ENCODE data around the gene DGKA. TPM values are rescaled to one million over a fixed set of nuclear protein-coding genes. Genes with fewer than 3 reads are reported as not detected.

The DGKA gene
- total RNA-seq (10 to 100 TPM; 74.1 to 86.5 TPM), polyA plus RNA-seq (10 to 100 TPM; 41.4 to 85.6 TPM)
- long read RNA-seq, donor 1, partial matches to known transcripts, result 9 of 55 reads
- long read RNA-seq, donor 1, other reads (novel, unspliced or antisense), result 40 of 55 reads
- long read RNA-seq, donor 2, partial matches to known transcripts, result 1 of 15 reads
- long read RNA-seq, donor 2, other reads (novel, unspliced or antisense), result 14 of 15 reads

DNA sequence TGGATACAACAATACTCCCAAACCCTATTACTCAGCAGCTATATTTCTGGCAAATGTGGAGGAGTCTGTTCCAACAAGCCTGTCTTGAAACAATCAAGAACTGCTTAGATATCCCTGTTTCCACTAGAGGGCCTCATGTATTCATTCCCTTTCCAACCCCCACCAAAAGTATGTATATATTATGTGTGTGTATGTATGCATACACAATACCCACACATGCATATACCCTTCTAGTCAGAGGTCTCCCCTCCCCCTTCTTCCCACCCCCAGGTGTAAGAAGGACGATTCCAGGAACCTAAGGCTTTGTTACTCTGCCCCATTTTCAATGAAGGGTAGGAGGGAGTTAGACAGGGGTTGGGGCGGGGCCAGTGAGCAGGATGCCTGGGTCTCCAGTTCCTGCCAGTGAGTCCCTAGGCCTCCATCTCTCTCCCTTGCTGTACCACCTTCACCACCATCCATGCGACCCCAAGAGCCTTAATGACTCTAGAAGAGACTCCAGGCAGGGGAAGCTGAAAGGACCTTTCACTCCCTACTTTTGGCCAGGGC lies at the start of gene DGKA:
Gene DGKA, plus strand, starts transcription at position 392 of the 546 bp plus-strand sequence. CDS start 5,342 bp downstream, outside the sequence.
- DNase-seq, result peak in 1 of 2 donors; percentile 66
- Histone ChIP-seq H3K36me3 (ENCODE audit: control insufficient read depth in 1 of 2, insufficient read depth in 2 of 2, low read length in 1 of 2) (no peaks in the 10 kb centered on the region), H3K27me3 (ENCODE audit: control insufficient read depth in 1 of 2, insufficient read depth in 2 of 2, low read length in 1 of 2) (no peaks in the 10 kb centered on the region), H3K9me3 (ENCODE audit: control insufficient read depth, low read length) (no peaks in the 10 kb centered on the region), H3K27ac (ENCODE audit: low read depth in 1 of 2, low read length in 2 of 2) (peak within 1 kb of the TSS in 1 of 2 donors; percentile 92), H3K4me1 (ENCODE audit: control insufficient read depth in 1 of 2, insufficient read depth in 2 of 2, low read length in 2 of 2) (peaks cover 2 to 4% of the 10 kb centered on the region in 2 donors), H3K4me3 (ENCODE audit: low read length in 2 of 2) (peak within 1 kb of the TSS; percentile 83 to 95)
- ATAC-seq (ENCODE audit: low FRiP score), result no peak
- 41 to 48% methylated on average over 3 of the region's 3 CpGs for WGBS, 2 donors
- intact Hi-C loops (cut with DNase I), result loop anchor here in 1 of 2 donors (5.0 kb wide), 1 partner anchor 41 kb away; the partner anchor contains the start of gene RAB5B

GRCh38 chr12:55885113-55885512 lies 45.8 kb upstream of the DGKA start:
- WGBS, 2 donors, result 85 to 91% methylated on average over 1 of the region's 1 CpG
- no peak for ATAC-seq (ENCODE audit: low FRiP score)
- Histone ChIP-seq H3K4me3 (ENCODE audit: low read length in 2 of 2) (no peak overlapping the region), H3K9me3 (ENCODE audit: control insufficient read depth, low read length) (no peaks in the 10 kb centered on the region), H3K27ac (ENCODE audit: low read depth in 1 of 2, low read length in 2 of 2) (no peak overlapping the region), H3K27me3 (ENCODE audit: control insufficient read depth in 1 of 2, insufficient read depth in 2 of 2, low read length in 1 of 2) (no peaks in the 10 kb centered on the region), H3K36me3 (ENCODE audit: control insufficient read depth in 1 of 2, insufficient read depth in 2 of 2, low read length in 1 of 2) (no peaks in the 10 kb centered on the region), H3K4me1 (ENCODE audit: control insufficient read depth in 1 of 2, insufficient read depth in 2 of 2, low read length in 2 of 2) (no peaks in the 10 kb centered on the region)
- intact Hi-C loops (cut with DNase I), result no loop called here
- no peak for DNase-seq

GRCh38 chr12:55891310-55891709 lies 39.7 kb upstream of the DGKA start:
- no peak overlapping the region for H3K27ac ChIP-seq (ENCODE audit: low read depth in 1 of 2, low read length in 2 of 2)
- DNase-seq, result no peak
- H3K4me1 ChIP-seq (ENCODE audit: control insufficient read depth in 1 of 2, insufficient read depth in 2 of 2, low read length in 2 of 2), result no peaks in the 10 kb centered on the region
- H3K27me3 ChIP-seq (ENCODE audit: control insufficient read depth in 1 of 2, insufficient read depth in 2 of 2, low read length in 1 of 2), result no peaks in the 10 kb centered on the region
- no peak for ATAC-seq (ENCODE audit: low FRiP score)
- no peaks in the 10 kb centered on the region for H3K9me3 ChIP-seq (ENCODE audit: control insufficient read depth, low read length)
- no peak overlapping the region for H3K4me3 ChIP-seq (ENCODE audit: low read length in 2 of 2)
- intact Hi-C loops (cut with DNase I), result no loop called here
- H3K36me3 ChIP-seq (ENCODE audit: control insufficient read depth in 1 of 2, insufficient read depth in 2 of 2, low read length in 1 of 2), result no peaks in the 10 kb centered on the region
- 95 to 96% methylated on average over 4 of the region's 4 CpGs for WGBS, 2 donors

GRCh38 chr12:55893723-55894122 lies 37.2 kb upstream of the DGKA start:
- no peak for DNase-seq
- WGBS, 2 donors, result 95 to 100% methylated on average over 1 of the region's 1 CpG
- H3K4me1 ChIP-seq (ENCODE audit: control insufficient read depth in 1 of 2, insufficient read depth in 2 of 2, low read length in 2 of 2), result no peaks in the 10 kb centered on the region
- H3K27ac ChIP-seq (ENCODE audit: low read depth in 1 of 2, low read length in 2 of 2), result no peak overlapping the region
- H3K36me3 ChIP-seq (ENCODE audit: control insufficient read depth in 1 of 2, insufficient read depth in 2 of 2, low read length in 1 of 2), result no peaks in the 10 kb centered on the region
- H3K9me3 ChIP-seq (ENCODE audit: control insufficient read depth, low read length), result no peaks in the 10 kb centered on the region
- no peak for ATAC-seq (ENCODE audit: low FRiP score)
- H3K27me3 ChIP-seq (ENCODE audit: control insufficient read depth in 1 of 2, insufficient read depth in 2 of 2, low read length in 1 of 2), result no peaks in the 10 kb centered on the region
- intact Hi-C loops (cut with DNase I), result no loop called here
- no peak overlapping the region for H3K4me3 ChIP-seq (ENCODE audit: low read length in 2 of 2)

DNA sequence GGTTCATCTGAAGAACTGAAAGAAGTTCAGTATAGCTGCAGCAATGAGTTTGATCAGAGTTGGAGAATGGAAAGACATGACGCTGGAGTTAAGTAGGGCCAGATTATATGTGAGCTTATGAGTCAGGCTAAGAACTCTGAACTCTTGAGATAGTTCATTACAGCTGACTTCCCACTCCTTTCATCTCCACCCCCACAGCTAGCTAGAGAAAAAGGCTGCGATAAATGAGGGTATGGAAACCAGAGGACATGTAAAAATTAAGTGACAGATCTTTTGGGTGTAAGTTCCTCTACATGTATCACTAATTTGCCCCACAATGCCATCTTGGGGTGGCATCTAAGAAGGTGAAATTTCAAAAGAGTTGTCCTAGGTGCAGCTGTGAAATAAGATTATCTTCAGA lies 31.9 kb upstream of the DGKA start:
- no peaks in the 10 kb centered on the region for H3K27me3 ChIP-seq (ENCODE audit: control insufficient read depth in 1 of 2, insufficient read depth in 2 of 2, low read length in 1 of 2)
- no peaks in the 10 kb centered on the region for H3K4me1 ChIP-seq (ENCODE audit: control insufficient read depth in 1 of 2, insufficient read depth in 2 of 2, low read length in 2 of 2)
- no peak for DNase-seq
- no peak for ATAC-seq (ENCODE audit: low FRiP score)
- intact Hi-C loops (cut with DNase I), result no loop called here
- H3K9me3 ChIP-seq (ENCODE audit: control insufficient read depth, low read length), result no peaks in the 10 kb centered on the region
- H3K27ac ChIP-seq (ENCODE audit: low read depth in 1 of 2, low read length in 2 of 2), result no peak overlapping the region
- H3K36me3 ChIP-seq (ENCODE audit: control insufficient read depth in 1 of 2, insufficient read depth in 2 of 2, low read length in 1 of 2), result peaks cover 0 to 5% of the 10 kb centered on the region in 2 donors
- H3K4me3 ChIP-seq (ENCODE audit: low read length in 2 of 2), result no peak overlapping the region
- WGBS, 2 donors, result 66 to 68% methylated on average over 2 of the region's 2 CpGs

- no peak for ATAC-seq (ENCODE audit: low FRiP score)
- H3K27me3 ChIP-seq (ENCODE audit: control insufficient read depth in 1 of 2, insufficient read depth in 2 of 2, low read length in 1 of 2), result no peaks in the 10 kb centered on the region
- no peak overlapping the region for H3K4me3 ChIP-seq (ENCODE audit: low read length in 2 of 2)
- WGBS, 2 donors, result 92 to 97% methylated on average over 7 of the region's 7 CpGs
- no peaks in the 10 kb centered on the region for H3K9me3 ChIP-seq (ENCODE audit: control insufficient read depth, low read length)
- DNase-seq, result no peak
- intact Hi-C loops (cut with DNase I), result no loop called here
- no peak overlapping the region for H3K27ac ChIP-seq (ENCODE audit: low read depth in 1 of 2, low read length in 2 of 2)
- H3K4me1 ChIP-seq (ENCODE audit: control insufficient read depth in 1 of 2, insufficient read depth in 2 of 2, low read length in 2 of 2), result no peaks in the 10 kb centered on the region
- H3K36me3 ChIP-seq (ENCODE audit: control insufficient read depth in 1 of 2, insufficient read depth in 2 of 2, low read length in 1 of 2), result peaks cover 0 to 5% of the 10 kb centered on the region in 2 donors
Measured at GRCh38 chr12:55901881-55902490, 29.0 kb upstream of the DGKA start.

- ATAC-seq (ENCODE audit: low FRiP score) (no peak), DNase-seq (no peak)
- H3K27me3 ChIP-seq (ENCODE audit: control insufficient read depth in 1 of 2, insufficient read depth in 2 of 2, low read length in 1 of 2), result no peaks in the 10 kb centered on the region
- 42 to 55% methylated on average over 1 of the region's 1 CpG for WGBS, 2 donors
- H3K4me1 ChIP-seq (ENCODE audit: control insufficient read depth in 1 of 2, insufficient read depth in 2 of 2, low read length in 2 of 2), result peaks cover 0 to 2% of the 10 kb centered on the region in 2 donors
- no peak overlapping the region for H3K27ac ChIP-seq (ENCODE audit: low read depth in 1 of 2, low read length in 2 of 2)
- peaks cover 0 to 5% of the 10 kb centered on the region in 2 donors for H3K36me3 ChIP-seq (ENCODE audit: control insufficient read depth in 1 of 2, insufficient read depth in 2 of 2, low read length in 1 of 2)
- intact Hi-C loops (cut with DNase I), result no loop called here
- no peaks in the 10 kb centered on the region for H3K9me3 ChIP-seq (ENCODE audit: control insufficient read depth, low read length)
- no peak overlapping the region for H3K4me3 ChIP-seq (ENCODE audit: low read length in 2 of 2)
Measured at GRCh38 chr12:55906056-55906455, 24.9 kb upstream of the DGKA start.

DNA sequence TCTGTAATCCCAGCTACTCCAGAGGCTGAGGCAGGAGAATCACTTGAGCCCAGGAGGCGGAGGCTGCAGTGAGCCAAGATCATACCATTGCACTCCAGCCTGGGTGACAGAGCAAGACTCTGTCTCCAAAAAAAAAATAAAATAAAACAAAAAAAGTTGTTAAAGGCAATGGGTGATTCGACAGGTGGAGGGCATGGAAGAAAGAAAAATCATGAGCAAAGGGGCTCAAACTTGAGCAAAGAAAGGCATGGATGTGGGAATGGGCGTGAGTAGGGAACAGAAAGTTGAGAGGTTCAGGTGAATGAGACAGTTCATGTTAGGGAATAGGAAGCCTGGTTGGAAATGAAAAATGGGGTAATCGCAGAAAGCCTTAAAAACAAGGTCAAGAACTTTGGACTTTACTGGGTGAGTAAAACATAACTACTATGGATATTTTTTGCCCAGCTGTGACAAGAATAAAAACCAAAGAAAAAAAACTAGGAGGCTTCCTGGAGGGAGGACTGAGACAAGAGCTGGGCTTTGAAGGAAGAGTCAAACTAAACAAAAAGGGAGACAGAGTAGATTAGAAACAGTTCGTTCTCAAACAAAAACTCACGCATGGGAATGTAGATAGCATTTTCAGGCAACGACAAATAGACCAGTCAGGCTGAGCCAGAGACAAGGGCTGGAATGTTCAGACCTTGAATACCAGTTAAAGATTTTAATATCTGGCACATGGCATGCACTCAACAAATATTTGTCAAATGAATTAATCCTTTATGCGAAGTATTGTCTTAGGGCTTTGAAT lies 22.0 kb upstream of the DGKA start:
- Histone ChIP-seq H3K36me3 (ENCODE audit: control insufficient read depth in 1 of 2, insufficient read depth in 2 of 2, low read length in 1 of 2) (peaks cover 0 to 3% of the 10 kb centered on the region in 2 donors), H3K27ac (ENCODE audit: low read depth in 1 of 2, low read length in 2 of 2) (peak overlapping the region; percentile 33 to 67), H3K4me3 (ENCODE audit: low read length in 2 of 2) (no peak overlapping the region), H3K27me3 (ENCODE audit: control insufficient read depth in 1 of 2, insufficient read depth in 2 of 2, low read length in 1 of 2) (no peaks in the 10 kb centered on the region), H3K9me3 (ENCODE audit: control insufficient read depth, low read length) (no peaks in the 10 kb centered on the region), H3K4me1 (ENCODE audit: control insufficient read depth in 1 of 2, insufficient read depth in 2 of 2, low read length in 2 of 2) (peaks cover 0 to 2% of the 10 kb centered on the region in 2 donors)
- intact Hi-C loops (cut with DNase I), result no loop called here
- no peak for ATAC-seq (ENCODE audit: low FRiP score)
- DNase-seq, result no peak
- 38 to 39% methylated on average over 8 of the region's 8 CpGs for WGBS, 2 donors

All from aorta (tissue), 5 donors.